ENCODE data around the gene MAP2K4. TPM values are rescaled to one million over a fixed set of nuclear protein-coding genes. Genes with fewer than 3 reads are reported as not detected.

The MAP2K4 gene
- total RNA-seq, 1 donor from 2014 or later: 61.9 TPM

DNA sequence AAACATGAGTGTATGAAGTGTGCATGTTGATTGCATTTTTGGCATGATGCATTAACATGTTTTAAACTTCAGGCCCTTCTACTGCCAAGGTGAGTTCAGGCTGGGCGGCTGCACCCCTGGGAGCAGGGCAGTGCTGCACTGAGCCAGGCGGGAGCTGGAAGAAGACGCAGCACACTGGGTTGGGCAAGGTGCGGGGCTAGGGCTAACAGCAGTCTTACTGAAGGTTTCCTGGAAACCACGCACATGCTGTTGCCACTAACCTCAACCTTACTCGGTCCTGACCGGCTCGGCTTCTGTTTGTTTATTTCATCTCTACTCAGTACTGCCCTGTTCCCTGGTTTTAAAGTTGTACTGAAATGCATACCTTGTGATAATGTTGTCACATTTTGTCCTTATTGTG is 61.0 kb downstream of the MAP2K4 start:
- Histone ChIP-seq H3K4me3 (no peak overlapping the region), H3K36me3 (peaks cover 4% of the 10 kb centered on the region), H2AFZ (replicated peaks) (no peak overlapping the region), H3K27me3 (no peaks in the 10 kb centered on the region), H3F3A (ENCODE audit: low read depth) (no peaks in the 10 kb centered on the region), H3K9me3 (ENCODE audit: low read depth) (no peaks in the 10 kb centered on the region), H3K9ac (no peak overlapping the region), H3K79me2 (ENCODE audit: low read depth) (peaks cover 70% of the 10 kb centered on the region), H3K4me2 (no peak overlapping the region), H3K27ac (no peak overlapping the region), H3K4me1 (no peaks in the 10 kb centered on the region), H4K20me1 (ENCODE audit: low read depth) (peaks cover 26% of the 10 kb centered on the region)
- no peak for TF ChIP-seq EZH2 (IDR thresholded peaks at IDR 0.05)
- no peak for DNase-seq (ENCODE audit: low spot score)
- H3K36me3 Mint-ChIP-seq: peaks cover 43% of the 10 kb centered on the region
- H3K27ac Mint-ChIP-seq: no peak overlapping the region
- no peaks in the 10 kb centered on the region for H3K27me3 Mint-ChIP-seq (ENCODE audit: insufficient read depth, low read depth)
- no peak overlapping the region for H3K4me3 Mint-ChIP-seq
- no peaks in the 10 kb centered on the region for H3K9me3 Mint-ChIP-seq
- H3K4me1 Mint-ChIP-seq: no peaks in the 10 kb centered on the region

DNA sequence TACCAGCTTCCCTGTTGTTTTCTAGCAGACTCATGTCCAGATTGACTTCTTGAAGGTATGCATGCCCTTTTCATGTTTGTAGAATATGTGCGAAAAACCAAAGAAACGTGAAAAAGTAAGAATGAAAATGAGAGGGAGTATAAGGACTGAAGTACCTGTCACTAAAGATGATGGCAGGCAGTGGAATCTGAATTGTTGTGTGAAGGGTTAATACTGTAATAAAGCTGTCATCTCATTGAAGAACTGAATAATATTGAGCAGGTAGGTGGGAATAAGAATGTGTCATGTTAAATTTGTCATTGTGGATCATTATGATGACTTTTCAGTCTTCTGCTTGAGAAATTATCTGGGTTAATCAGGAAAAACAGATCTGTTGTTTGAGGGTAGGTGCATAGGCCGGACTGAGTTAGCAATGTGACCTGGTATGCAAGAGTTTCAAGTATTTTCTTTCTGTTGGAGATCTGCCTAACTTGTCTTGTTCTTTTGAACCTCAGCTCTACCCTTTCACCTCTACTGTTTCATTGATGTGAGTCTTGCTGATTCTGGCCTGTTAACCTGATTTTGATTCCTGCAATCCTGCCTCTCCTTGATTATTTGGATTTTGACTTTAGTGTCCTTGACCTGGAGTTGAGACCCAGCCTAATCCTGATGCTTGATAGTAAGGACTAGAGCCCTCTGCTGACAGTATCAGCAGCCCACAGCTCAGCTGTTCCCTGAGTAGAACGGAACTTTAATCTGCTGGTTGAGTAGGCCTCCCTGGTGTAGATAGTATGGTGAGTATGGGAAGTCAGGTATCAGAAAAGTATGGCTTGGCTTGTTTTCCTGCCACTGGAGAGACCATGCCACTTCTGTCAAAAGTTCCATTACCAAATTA is 64.6 kb downstream of the MAP2K4 start:
- peaks cover 45% of the 10 kb centered on the region for H3K36me3 Mint-ChIP-seq

DNA sequence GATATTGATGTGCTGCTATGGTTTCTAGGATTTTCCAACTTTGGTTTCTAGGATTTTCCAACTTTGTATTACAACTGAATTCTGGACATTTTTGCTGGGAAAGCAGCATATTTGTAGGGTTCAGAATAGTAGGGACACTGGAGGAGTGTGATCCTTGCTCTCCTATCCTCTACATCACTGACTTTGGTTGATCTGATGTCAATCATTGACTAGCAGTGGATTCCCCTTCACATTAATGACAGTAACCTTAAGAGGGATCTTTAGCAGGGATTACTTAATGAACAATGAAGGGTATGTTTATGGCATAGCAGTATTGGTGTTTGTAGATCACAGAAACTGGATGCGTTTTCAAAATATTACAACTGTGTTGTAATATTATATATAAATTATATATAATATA is 67.4 kb downstream of the MAP2K4 start:
- no peaks in the 10 kb centered on the region for H3F3A ChIP-seq (ENCODE audit: low read depth)
- no peaks in the 10 kb centered on the region for H3K27me3 Mint-ChIP-seq (ENCODE audit: insufficient read depth, low read depth)
- no peak overlapping the region for H3K9ac ChIP-seq
- no peak overlapping the region for H3K27ac ChIP-seq
- no peaks in the 10 kb centered on the region for H3K36me3 ChIP-seq
- no peaks in the 10 kb centered on the region for H3K9me3 ChIP-seq (ENCODE audit: low read depth)
- H3K4me3 Mint-ChIP-seq: no peak overlapping the region
- peaks cover 37% of the 10 kb centered on the region for H4K20me1 ChIP-seq (ENCODE audit: low read depth)
- peaks cover 68% of the 10 kb centered on the region for H3K79me2 ChIP-seq (ENCODE audit: low read depth)
- no peaks in the 10 kb centered on the region for H3K9me3 Mint-ChIP-seq
- no peaks in the 10 kb centered on the region for H3K27me3 ChIP-seq
- H2AFZ ChIP-seq (replicated peaks): no peak overlapping the region
- TF ChIP-seq EZH2 (IDR thresholded peaks at IDR 0.05) (no peak), EZH2phosphoT487 (IDR thresholded peaks at IDR 0.05) (no peak)
- TF ChIP-seq, protein P1, sequence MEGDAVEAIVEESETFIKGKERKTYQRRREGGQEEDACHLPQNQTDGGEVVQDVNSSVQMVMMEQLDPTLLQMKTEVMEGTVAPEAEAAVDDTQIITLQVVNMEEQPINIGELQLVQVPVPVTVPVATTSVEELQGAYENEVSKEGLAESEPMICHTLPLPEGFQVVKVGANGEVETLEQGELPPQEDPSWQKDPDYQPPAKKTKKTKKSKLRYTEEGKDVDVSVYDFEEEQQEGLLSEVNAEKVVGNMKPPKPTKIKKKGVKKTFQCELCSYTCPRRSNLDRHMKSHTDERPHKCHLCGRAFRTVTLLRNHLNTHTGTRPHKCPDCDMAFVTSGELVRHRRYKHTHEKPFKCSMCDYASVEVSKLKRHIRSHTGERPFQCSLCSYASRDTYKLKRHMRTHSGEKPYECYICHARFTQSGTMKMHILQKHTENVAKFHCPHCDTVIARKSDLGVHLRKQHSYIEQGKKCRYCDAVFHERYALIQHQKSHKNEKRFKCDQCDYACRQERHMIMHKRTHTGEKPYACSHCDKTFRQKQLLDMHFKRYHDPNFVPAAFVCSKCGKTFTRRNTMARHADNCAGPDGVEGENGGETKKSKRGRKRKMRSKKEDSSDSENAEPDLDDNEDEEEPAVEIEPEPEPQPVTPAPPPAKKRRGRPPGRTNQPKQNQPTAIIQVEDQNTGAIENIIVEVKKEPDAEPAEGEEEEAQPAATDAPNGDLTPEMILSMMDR (IDR thresholded peaks at IDR 0.05): no peak
- H3K36me3 Mint-ChIP-seq: peaks cover 35% of the 10 kb centered on the region
- no peak overlapping the region for H3K4me2 ChIP-seq
- H3K4me3 ChIP-seq: no peak overlapping the region
- no peaks in the 10 kb centered on the region for H3K4me1 Mint-ChIP-seq
- no peak for DNase-seq (ENCODE audit: low spot score)
- H3K27ac Mint-ChIP-seq: no peak overlapping the region
- peaks cover 6% of the 10 kb centered on the region for H3K4me1 ChIP-seq

More for the DNA sequence above, 64.6 kb downstream of the MAP2K4 start:
- no peak overlapping the region for H3K4me3 Mint-ChIP-seq
- Histone ChIP-seq H3K36me3 (peaks cover 4% of the 10 kb centered on the region), H3K9ac (no peak overlapping the region), H3K27me3 (no peaks in the 10 kb centered on the region), H3F3A (ENCODE audit: low read depth) (no peaks in the 10 kb centered on the region), H3K4me1 (peaks cover 6% of the 10 kb centered on the region), H3K4me2 (no peak overlapping the region), H3K79me2 (ENCODE audit: low read depth) (peaks cover 56% of the 10 kb centered on the region), H3K27ac (no peak overlapping the region), H3K9me3 (ENCODE audit: low read depth) (no peaks in the 10 kb centered on the region), H4K20me1 (ENCODE audit: low read depth) (peaks cover 35% of the 10 kb centered on the region), H2AFZ (replicated peaks) (no peak overlapping the region), H3K4me3 (no peak overlapping the region)
- H3K27ac Mint-ChIP-seq: no peak overlapping the region
- H3K4me1 Mint-ChIP-seq: no peaks in the 10 kb centered on the region
- TF ChIP-seq EZH2phosphoT487 (IDR thresholded peaks at IDR 0.05) (no peak), EZH2 (IDR thresholded peaks at IDR 0.05) (no peak)
- TF ChIP-seq, protein P1 (IDR thresholded peaks at IDR 0.05): no peak
- DNase-seq (ENCODE audit: low spot score): no peak
- H3K27me3 Mint-ChIP-seq (ENCODE audit: insufficient read depth, low read depth): no peaks in the 10 kb centered on the region
- H3K9me3 Mint-ChIP-seq: no peaks in the 10 kb centered on the region

DNA sequence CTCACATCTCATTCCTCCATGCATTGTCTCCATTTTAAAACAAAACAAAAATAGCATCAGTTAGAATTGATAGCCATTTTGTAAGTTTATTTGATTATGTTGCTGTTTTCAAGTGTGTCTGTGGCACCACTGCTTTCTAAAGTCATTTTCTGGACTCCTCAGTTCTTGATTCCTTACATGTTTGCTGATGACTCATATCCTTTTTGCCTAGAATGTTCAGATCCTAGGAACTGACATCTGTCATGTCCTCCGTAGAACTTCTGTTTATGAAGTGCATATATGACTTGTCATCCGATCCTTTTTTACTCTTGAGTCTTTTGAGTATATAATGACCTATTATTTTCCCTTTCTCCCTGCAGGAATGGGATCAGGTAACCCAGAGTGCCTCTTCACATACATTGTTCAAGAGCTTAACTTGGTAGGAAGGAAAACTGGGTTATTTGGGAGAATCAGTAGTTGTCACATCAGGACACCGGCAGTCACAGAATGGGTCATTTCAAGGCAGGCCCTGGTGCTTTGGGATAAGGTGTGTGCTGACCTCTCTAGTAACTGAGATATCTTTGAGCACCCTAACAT is 69.2 kb downstream of the MAP2K4 start:
- no peaks in the 10 kb centered on the region for H3F3A ChIP-seq (ENCODE audit: low read depth)
- H3K4me1 ChIP-seq: peaks cover 6% of the 10 kb centered on the region
- H3K4me3 ChIP-seq: no peak overlapping the region
- H3K36me3 ChIP-seq: no peaks in the 10 kb centered on the region
- H3K79me2 ChIP-seq (ENCODE audit: low read depth): peaks cover 64% of the 10 kb centered on the region
- Mint-ChIP-seq H3K36me3 (peaks cover 32% of the 10 kb centered on the region), H3K27me3 (ENCODE audit: insufficient read depth, low read depth) (no peaks in the 10 kb centered on the region), H3K4me3 (no peak overlapping the region), H3K27ac (no peak overlapping the region), H3K4me1 (no peaks in the 10 kb centered on the region), H3K9me3 (no peaks in the 10 kb centered on the region)
- no peak overlapping the region for H3K9ac ChIP-seq
- TF ChIP-seq, protein P1 (IDR thresholded peaks at IDR 0.05): no peak
- no peak for TF ChIP-seq EZH2phosphoT487 (IDR thresholded peaks at IDR 0.05)
- no peak for TF ChIP-seq EZH2 (IDR thresholded peaks at IDR 0.05)
- H3K9me3 ChIP-seq (ENCODE audit: low read depth): no peaks in the 10 kb centered on the region
- H4K20me1 ChIP-seq (ENCODE audit: low read depth): peaks cover 23% of the 10 kb centered on the region
- H2AFZ ChIP-seq (replicated peaks): no peak overlapping the region
- no peak for DNase-seq (ENCODE audit: low spot score)
- no peak overlapping the region for H3K27ac ChIP-seq
- H3K27me3 ChIP-seq: no peaks in the 10 kb centered on the region
- H3K4me2 ChIP-seq: no peak overlapping the region
